Right lobe of liver (tissue), 4 donors: ENCODE measurements around the gene DNAH2.

ENCODE experiments used
- POLR2A ChIP-seq: fragments of 450-650 bp; IDR thresholded peaks from one replicate; pipeline ENCODE4 v1.6.1; 2017; ENCODE audit warnings: antibody characterized with exemption, mild to moderate bottlenecking
- TF ChIP-seq, protein P1 (sequence below), 4 donors: fragments of 200-600 bp in 3 of 4; fragments of 450-650 bp in 1 of 4; IDR thresholded peaks; one replicate each; pipeline versions ENCODE4 v1.5.1 to v1.8.0; 2016 to 2022; ENCODE audit warnings: antibody characterized with exemption in 4 of 4, mild to moderate bottlenecking in 2 of 4
- donor health status: DM: no; HTN: no; CAD: no.
- donor health status: DM: no; HTN: no; CAD: no.
- donor health status: DM: no; HTN: yes; CAD: no.

GRCh38 chr17:7769854-7770253 lies 52.3 kb downstream of the DNAH2 start:
- TF ChIP-seq, protein P1, sequence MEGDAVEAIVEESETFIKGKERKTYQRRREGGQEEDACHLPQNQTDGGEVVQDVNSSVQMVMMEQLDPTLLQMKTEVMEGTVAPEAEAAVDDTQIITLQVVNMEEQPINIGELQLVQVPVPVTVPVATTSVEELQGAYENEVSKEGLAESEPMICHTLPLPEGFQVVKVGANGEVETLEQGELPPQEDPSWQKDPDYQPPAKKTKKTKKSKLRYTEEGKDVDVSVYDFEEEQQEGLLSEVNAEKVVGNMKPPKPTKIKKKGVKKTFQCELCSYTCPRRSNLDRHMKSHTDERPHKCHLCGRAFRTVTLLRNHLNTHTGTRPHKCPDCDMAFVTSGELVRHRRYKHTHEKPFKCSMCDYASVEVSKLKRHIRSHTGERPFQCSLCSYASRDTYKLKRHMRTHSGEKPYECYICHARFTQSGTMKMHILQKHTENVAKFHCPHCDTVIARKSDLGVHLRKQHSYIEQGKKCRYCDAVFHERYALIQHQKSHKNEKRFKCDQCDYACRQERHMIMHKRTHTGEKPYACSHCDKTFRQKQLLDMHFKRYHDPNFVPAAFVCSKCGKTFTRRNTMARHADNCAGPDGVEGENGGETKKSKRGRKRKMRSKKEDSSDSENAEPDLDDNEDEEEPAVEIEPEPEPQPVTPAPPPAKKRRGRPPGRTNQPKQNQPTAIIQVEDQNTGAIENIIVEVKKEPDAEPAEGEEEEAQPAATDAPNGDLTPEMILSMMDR (IDR thresholded peaks at IDR 0.05), result no peak
- no peak for TF ChIP-seq POLR2A
